GM18499 (cell line): ENCODE data around the gene USP31.

Source experiments
- ATAC-seq: cut with Tn5 transposase; IDR thresholded peaks from one replicate; pipeline ENCODE4 v1.9.1; 2021; ENCODE audit warnings: moderate number of reproducible peaks; ENCODE audit not compliant: insufficient read depth, unreplicated experiment

The USP31 gene

GRCh38 chr16:23134274-23134673, 15.0 kb downstream of the USP31 start:
- no peak for ATAC-seq

- no peak for ATAC-seq
Observed at GRCh38 chr16:23132775-23133463, 16.3 kb downstream of the USP31 start.

GRCh38 chr16:23131931-23132621, 17.2 kb downstream of the USP31 start:
- ATAC-seq, result no peak

- ATAC-seq, result no peak
Observed at GRCh38 chr16:23131436-23131835, 17.8 kb downstream of the USP31 start.

- no peak for ATAC-seq
Observed at GRCh38 chr16:23131036-23131435, 18.2 kb downstream of the USP31 start.

- no peak for ATAC-seq
Observed at GRCh38 chr16:23129686-23130085, 19.6 kb downstream of the USP31 start.

GRCh38 chr16:23128056-23128455, 21.2 kb downstream of the USP31 start:
- ATAC-seq, result no peak

- no peak for ATAC-seq
Observed at GRCh38 chr16:23125277-23125676, 24.0 kb downstream of the USP31 start.

- no peak for ATAC-seq
Observed at GRCh38 chr16:23124315-23124714, 24.9 kb downstream of the USP31 start.

- no peak for ATAC-seq
Observed at GRCh38 chr16:23122144-23122543, 27.1 kb downstream of the USP31 start.

GRCh38 chr16:23121024-23121423, 28.2 kb downstream of the USP31 start:
- no peak for ATAC-seq

- no peak for ATAC-seq
Observed at GRCh38 chr16:23120562-23120961, 28.7 kb downstream of the USP31 start.

GRCh38 chr16:23119570-23119969, 29.7 kb downstream of the USP31 start:
- no peak for ATAC-seq

- ATAC-seq, result no peak
Observed at GRCh38 chr16:23114131-23114904, 34.9 kb downstream of the USP31 start.

- ATAC-seq, result no peak
Observed at GRCh38 chr16:23113185-23113584, 36.1 kb downstream of the USP31 start.

GRCh38 chr16:23110257-23110899, 38.9 kb downstream of the USP31 start:
- ATAC-seq, result no peak

- ATAC-seq, result no peak
Observed at GRCh38 chr16:23107936-23108335, 41.3 kb downstream of the USP31 start.

- ATAC-seq, result no peak
Observed at GRCh38 chr16:23107117-23107516, 42.1 kb downstream of the USP31 start.

- no peak for ATAC-seq
Observed at GRCh38 chr16:23105309-23105708, 43.9 kb downstream of the USP31 start.

GRCh38 chr16:23104032-23104955, 45.0 kb downstream of the USP31 start:
- ATAC-seq, result no peak
